ENCODE results near the gene DSCAML1.

DSCAML1 gene

GRCh38 chr11:117717485-117718314, 79.3 kb downstream of the DSCAML1 start:
- DNase-seq, result peak; percentile 91

- DNase-seq, result peak; percentile 26
These were observed 80.2 kb downstream of the DSCAML1 start for GRCh38 chr11:117716521-117717440.

- DNase-seq, result no peak
These were observed 81.2 kb downstream of the DSCAML1 start for GRCh38 chr11:117715801-117716200.

- no peak for DNase-seq
These were observed 83.5 kb downstream of the DSCAML1 start for GRCh38 chr11:117713538-117713991.

- DNase-seq, result no peak
These were observed 84.5 kb downstream of the DSCAML1 start for GRCh38 chr11:117712530-117712929.

GRCh38 chr11:117711331-117711730, 85.7 kb downstream of the DSCAML1 start:
- DNase-seq, result no peak

GRCh38 chr11:117710211-117710610, 86.8 kb downstream of the DSCAML1 start:
- DNase-seq, result no peak

- DNase-seq, result no peak
These were observed 90.6 kb downstream of the DSCAML1 start for GRCh38 chr11:117706322-117706814.

GRCh38 chr11:117705866-117706265, 91.2 kb downstream of the DSCAML1 start:
- DNase-seq, result no peak

GRCh38 chr11:117704395-117705100, 92.5 kb downstream of the DSCAML1 start:
- DNase-seq, result peak; percentile 60

- DNase-seq, result peak; percentile 96
These were observed 93.9 kb downstream of the DSCAML1 start for GRCh38 chr11:117702946-117703598.

GRCh38 chr11:117701781-117702180, 95.2 kb downstream of the DSCAML1 start:
- DNase-seq, result peak; percentile 32

GRCh38 chr11:117700551-117700950, 96.5 kb downstream of the DSCAML1 start:
- peak; percentile 29 for DNase-seq

- no peak for DNase-seq
These were observed 99.7 kb downstream of the DSCAML1 start for GRCh38 chr11:117697319-117697718.

GRCh38 chr11:117696540-117696939, 100.5 kb downstream of the DSCAML1 start:
- DNase-seq, result peak; percentile 93

GRCh38 chr11:117693344-117693743, 103.7 kb downstream of the DSCAML1 start:
- DNase-seq, result no peak

- peak; percentile 47 for DNase-seq
These were observed 105.5 kb downstream of the DSCAML1 start for GRCh38 chr11:117691516-117691915.

GRCh38 chr11:117691218-117691514, 105.8 kb downstream of the DSCAML1 start:
- DNase-seq, result peak; percentile 83

GRCh38 chr11:117690484-117691217, 106.4 kb downstream of the DSCAML1 start:
- DNase-seq, result no peak

- no peak for DNase-seq
These were observed 108.7 kb downstream of the DSCAML1 start for GRCh38 chr11:117688255-117688797.

GRCh38 chr11:117687776-117688175, 109.2 kb downstream of the DSCAML1 start:
- DNase-seq, result no peak

All from NCI-H69 (cell line).